K562 treated with DMSO at 1 percent for 24 hours (cell line): ENCODE data around the gene KHDC1. TPM values are rescaled to one million over a fixed set of nuclear protein-coding genes. Genes with fewer than 3 reads are reported as not detected.

ENCODE experiments used
- total RNA-seq: library from RNA; unstranded; fragments of 300-600 nt; gene quantifications from 2 replicates; pipeline ENCODE4 v1.2.3, GENCODE V29; 2022; ENCODE audit warnings: low read depth; ENCODE audit not compliant: insufficient read depth

The KHDC1 gene, protein sequence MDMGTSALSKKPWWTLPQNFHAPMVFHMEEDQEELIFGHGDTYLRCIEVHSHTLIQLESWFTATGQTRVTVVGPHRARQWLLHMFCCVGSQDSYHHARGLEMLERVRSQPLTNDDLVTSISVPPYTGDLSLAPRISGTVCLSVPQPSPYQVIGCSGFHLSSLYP
- total RNA-seq, result 14.9 and 15.2 TPM in 2 replicates

DNA sequence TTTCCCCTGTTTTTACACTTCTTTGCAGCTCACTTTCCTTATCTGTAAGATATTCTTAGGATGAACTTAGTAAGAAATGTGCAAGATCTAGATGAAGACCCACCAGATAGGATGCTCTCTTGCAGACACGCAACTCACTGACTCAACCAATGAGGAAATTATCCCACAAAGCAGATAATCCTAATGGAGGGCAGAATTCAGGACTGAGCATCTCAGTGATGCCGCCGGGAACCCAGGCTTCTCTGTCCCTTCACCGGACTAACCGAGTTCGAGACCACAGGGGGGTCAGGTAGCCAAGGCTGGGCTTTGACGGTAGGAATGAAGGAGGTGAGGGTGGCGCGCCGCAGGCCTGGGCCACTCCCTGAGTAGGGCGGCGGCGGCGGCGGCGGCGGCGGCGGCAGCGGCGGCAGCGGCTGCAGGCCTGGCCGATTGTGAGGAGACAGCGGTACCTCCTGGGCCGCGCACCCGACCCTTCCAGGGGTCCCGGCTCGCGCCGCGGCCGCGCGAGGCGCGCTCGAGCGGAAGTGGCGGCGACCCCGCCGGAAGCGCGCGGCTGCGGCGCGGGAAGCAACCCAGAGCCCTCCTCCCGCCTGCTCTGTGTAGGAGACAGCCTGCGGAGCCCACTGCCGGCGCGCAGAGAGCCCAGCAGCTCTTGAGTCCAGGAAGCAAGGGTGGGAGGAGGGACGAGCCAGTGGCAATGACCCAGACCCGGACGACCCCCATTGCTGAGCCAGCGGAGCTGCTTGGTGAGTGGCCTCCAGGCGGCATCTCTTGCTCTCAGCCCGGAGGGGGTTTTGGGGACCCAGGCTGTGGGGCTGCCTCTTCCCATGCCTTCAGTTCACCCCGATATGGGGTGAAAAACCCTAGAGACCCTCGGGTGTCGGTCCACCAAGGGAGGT is at the start of gene KHDC1:
TSS of gene KHDC1 (minus strand) at position 526 of the 899 bp plus-strand sequence. CDS start 20,679 bp downstream, outside the sequence.

DNA sequence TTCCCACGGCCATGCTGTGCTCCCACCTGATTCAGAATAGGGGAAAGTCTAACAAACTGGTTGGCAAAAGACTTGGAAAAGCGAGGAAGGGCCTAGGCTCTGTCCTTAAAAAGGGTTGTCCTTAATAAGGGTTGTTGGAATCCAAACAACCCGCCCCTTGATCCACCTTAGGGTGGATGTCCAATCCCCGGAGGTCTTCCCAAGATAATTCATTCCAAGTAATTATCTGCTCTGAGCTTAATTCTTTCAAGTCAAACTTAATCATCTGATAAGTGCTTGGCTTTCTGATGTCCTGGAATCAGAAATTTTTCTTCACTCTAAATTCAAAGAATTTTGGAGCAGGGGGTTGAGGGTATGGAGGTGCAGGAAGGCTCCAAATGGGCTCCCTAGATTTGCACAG is 37.6 kb downstream of the KHDC1 start, which contains the start of gene KHDC1L:
TSS of gene KHDC1L (minus strand) at position 101 of the 400 bp plus-strand sequence. CDS start at position 13, 88 bp downstream.

Other genes starting within 250 kb of the KHDC1 start
- gene KHDC1L, start 37.7 kb downstream of the KHDC1 start, total RNA-seq, result 2.1 TPM in 1 of 2 replicates, not detected in the other
- not detected in 2 replicates for gene DPPA5, start 91.1 kb upstream of the KHDC1 start, total RNA-seq
- not detected in 2 replicates for gene KHDC3L, start 99.5 kb upstream of the KHDC1 start, total RNA-seq
- not detected in 2 replicates for gene OOEP, start 106.7 kb upstream of the KHDC1 start, total RNA-seq
- 0.16 and 0.24 TPM in 2 replicates for gene DDX43, start 131.6 kb upstream of the KHDC1 start, total RNA-seq
- gene CGAS, start 189.1 kb upstream of the KHDC1 start, total RNA-seq, result not detected in 2 replicates
- gene MTO1, start 198.5 kb upstream of the KHDC1 start, total RNA-seq, result 20.3 and 28.7 TPM in 2 replicates